ENCODE measurements around the gene CACNG1.
"Not testable (repeated sequence)": the region's sequence is repeated elsewhere in the genome, so short reads cannot be mapped to it uniquely, and the experiment has no call there.

CACNG1 gene

GRCh38 chr17:67082107-67082506, 37.8 kb downstream of the CACNG1 start:
- DNase-seq: no peak

GRCh38 chr17:67085406-67085805, 41.1 kb downstream of the CACNG1 start:
- DNase-seq: no peak

- DNase-seq: no peak
Measured at GRCh38 chr17:67088639-67089038, 44.3 kb downstream of the CACNG1 start.

- DNase-seq: no peak
Measured at GRCh38 chr17:67090341-67090740, 46.0 kb downstream of the CACNG1 start.

- DNase-seq: no peak
Measured at GRCh38 chr17:67092291-67092690, 47.9 kb downstream of the CACNG1 start.

- not testable (repeated sequence) for DNase-seq
Measured at GRCh38 chr17:67092710-67093109, 48.4 kb downstream of the CACNG1 start.

- DNase-seq: no peak
Measured at GRCh38 chr17:67093348-67093747, 49.0 kb downstream of the CACNG1 start.

GRCh38 chr17:67095291-67095690, 50.9 kb downstream of the CACNG1 start:
- not testable (repeated sequence) for DNase-seq

GRCh38 chr17:67095803-67096202, 51.4 kb downstream of the CACNG1 start:
- DNase-seq: no peak

GRCh38 chr17:67096609-67097008, 52.3 kb downstream of the CACNG1 start:
- no peak for DNase-seq

GRCh38 chr17:67098006-67098405, 53.7 kb downstream of the CACNG1 start:
- DNase-seq: no peak

- DNase-seq: not testable (repeated sequence)
Measured at GRCh38 chr17:67104641-67105040, 60.3 kb downstream of the CACNG1 start.

GRCh38 chr17:67105213-67105612, 60.9 kb downstream of the CACNG1 start:
- DNase-seq: no peak
